OCI-LY3 (cell line): ENCODE measurements around the gene CEMIP2.

Experiments
- EZH2phosphoT487 ChIP-seq: fragments of 200-600 bp; shearing (Covaris generic); IDR thresholded peaks from 2 replicates; pipeline ENCODE4 v1.6.1; 2018; ENCODE audit warnings: antibody characterized with exemption, mixed run types, low read depth
- TF ChIP-seq, protein P1 (sequence below): fragments of 200-600, 300-600 bp; sonication (generic); IDR thresholded peaks from 2 replicates; pipeline ENCODE4 v1.5.1; 2014; ENCODE audit warnings: antibody characterized with exemption, low read length, low read depth

DNA sequence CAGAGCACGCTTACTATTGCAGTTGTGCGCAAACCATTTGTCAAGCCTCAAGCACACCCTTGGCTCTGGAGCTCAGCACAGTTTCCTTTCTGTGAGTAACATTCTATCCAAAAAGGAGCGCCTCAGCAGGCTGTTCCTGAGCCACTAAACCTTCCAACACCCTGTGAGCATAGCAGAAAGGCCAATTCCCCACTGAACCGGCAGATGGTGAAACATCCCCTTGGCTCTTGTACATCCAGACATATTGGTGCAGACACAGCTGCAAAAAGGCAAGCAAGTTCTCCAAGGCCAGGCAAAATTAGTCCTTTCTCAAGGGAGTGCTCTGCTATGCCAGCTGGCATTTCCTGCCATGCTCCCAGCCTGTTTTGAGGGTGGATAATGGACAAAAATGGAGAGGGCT lies 44.1 kb upstream of the CEMIP2 start:
- TF ChIP-seq, protein P1, sequence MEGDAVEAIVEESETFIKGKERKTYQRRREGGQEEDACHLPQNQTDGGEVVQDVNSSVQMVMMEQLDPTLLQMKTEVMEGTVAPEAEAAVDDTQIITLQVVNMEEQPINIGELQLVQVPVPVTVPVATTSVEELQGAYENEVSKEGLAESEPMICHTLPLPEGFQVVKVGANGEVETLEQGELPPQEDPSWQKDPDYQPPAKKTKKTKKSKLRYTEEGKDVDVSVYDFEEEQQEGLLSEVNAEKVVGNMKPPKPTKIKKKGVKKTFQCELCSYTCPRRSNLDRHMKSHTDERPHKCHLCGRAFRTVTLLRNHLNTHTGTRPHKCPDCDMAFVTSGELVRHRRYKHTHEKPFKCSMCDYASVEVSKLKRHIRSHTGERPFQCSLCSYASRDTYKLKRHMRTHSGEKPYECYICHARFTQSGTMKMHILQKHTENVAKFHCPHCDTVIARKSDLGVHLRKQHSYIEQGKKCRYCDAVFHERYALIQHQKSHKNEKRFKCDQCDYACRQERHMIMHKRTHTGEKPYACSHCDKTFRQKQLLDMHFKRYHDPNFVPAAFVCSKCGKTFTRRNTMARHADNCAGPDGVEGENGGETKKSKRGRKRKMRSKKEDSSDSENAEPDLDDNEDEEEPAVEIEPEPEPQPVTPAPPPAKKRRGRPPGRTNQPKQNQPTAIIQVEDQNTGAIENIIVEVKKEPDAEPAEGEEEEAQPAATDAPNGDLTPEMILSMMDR: no peak
- no peak for TF ChIP-seq EZH2phosphoT487
